COR-L47 (cell line): Measurements from ENCODE around the gene COA3.
"Not testable (repeated sequence)": the region's sequence is repeated elsewhere in the genome, so short reads cannot be mapped to it uniquely, and the experiment has no call there.

Source experiments
- DNase-seq: peaks from one replicate; lab custom pipeline; 2025; lab: John Stamatoyannopoulos, UW

The COA3 gene

GRCh38 chr17:42781639-42782165, 16.8 kb downstream of the COA3 start:
- no peak for DNase-seq

DNA sequence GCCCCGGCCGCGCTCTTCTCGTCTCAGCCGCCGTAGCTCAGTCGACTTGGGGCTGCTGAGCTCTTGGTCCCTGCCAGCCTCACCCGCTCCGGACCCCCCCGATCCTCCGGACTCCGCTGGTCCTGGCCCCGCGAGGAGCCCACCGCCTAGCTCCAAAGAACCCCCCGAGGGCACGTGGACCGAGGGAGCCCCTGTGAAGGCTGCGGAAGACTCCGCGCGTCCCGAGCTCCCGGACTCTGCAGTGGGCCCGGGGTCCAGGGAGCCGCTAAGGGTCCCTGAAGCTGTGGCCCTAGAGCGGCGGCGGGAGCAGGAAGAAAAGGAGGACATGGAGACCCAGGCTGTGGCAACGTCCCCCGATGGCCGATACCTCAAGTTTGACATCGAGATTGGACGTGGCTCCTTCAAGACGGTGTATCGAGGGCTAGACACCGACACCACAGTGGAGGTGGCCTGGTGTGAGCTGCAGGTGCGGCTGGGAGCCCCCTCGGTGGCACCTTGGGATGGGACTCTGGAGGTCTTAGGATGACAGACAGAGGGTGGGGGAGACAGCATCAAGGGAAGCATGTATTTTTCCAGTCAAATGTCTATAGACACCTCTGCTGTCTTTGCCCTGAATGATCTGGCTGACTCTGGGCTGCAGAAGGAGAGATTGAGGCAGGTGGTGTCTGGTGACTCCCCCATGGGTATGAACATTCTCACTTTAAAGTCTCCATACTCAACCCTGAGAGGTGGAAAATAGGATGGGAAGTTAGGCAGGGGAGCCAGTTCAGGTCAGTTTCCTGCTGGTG, 17.5 kb downstream of the COA3 start:
- DNase-seq: no peak

DNA sequence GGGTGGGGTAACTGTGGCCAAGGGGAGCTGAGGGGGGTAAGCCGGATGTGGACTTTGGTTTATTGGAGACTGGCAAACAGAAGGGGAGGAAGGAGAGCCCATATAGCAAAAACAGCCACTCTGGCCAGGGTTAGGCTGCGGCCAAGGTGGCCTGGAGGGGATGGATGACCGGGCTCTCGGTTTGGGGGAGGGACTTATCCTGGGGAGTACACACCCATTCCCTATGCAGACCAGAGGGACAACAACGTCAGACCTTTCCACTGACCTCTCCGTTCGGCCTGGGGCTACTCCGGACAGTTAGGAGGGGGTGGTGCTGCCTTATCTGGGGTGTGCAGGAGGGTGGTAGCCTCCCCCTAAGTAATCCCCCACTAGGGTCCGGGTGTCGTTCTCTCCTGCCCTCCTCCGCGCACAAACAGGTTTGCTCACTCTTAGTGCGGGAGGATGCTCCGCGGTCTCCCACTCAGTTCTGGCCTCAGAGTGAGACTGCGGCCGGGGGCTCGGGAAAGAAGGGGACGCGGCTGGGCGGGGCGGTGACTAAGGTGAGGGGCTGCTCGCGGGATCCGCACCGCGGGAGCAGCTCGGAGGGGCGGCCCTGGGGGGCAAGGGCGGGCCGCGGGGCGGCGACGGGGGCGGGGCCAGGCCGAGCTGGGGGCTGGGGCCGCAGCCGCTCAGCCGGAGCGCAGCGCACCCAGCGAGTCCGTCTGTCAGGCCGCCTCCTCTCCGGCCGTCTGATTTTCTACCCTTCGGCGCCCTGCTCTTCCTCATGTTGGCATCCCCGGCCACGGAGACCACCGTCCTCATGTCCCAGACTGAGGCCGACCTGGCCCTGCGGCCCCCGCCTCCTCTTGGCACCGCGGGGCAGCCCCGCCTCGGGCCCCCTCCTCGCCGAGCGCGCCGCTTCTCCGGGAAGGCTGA, 18.3 kb downstream of the COA3 start, which contains the start of gene WNK4:
WNK4 (plus strand) TSS at position 675 of the 915 bp plus-strand sequence; CDS start at position 764, 89 bp downstream.
- DNase-seq: no peak

DNA sequence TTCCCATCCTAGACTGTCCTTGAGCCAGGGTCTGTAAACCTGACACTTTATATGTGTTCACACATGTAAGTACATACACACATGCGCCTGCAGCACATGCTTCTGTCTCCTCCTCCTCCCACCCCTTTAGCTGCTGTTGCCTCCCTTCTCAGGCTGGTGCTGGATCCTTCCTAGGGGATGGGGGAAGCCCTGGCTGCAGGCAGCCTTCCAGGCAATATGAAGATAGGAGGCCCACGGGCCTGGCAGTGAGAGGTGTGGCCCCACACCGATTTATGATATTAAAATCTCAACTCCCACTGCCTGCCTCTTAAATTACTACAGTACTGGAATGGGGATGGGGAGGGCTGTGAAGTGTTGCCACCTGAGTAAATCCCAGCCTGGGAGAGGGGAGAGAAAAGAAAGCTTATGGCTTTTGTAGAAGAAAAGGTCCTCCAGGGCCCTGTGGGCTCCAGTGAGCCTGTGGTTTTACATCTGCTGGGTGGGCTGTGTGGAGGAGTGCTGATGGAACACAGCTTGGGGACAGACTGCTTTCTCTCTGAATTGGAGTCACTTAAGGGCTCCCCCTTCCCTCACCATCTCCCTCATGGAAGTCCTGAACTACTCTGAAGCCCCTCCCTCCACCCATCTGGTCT, 19.1 kb downstream of the COA3 start:
- DNase-seq: no peak

- DNase-seq: no peak
Observed at GRCh38 chr17:42778570-42778969, 19.9 kb downstream of the COA3 start.

DNA sequence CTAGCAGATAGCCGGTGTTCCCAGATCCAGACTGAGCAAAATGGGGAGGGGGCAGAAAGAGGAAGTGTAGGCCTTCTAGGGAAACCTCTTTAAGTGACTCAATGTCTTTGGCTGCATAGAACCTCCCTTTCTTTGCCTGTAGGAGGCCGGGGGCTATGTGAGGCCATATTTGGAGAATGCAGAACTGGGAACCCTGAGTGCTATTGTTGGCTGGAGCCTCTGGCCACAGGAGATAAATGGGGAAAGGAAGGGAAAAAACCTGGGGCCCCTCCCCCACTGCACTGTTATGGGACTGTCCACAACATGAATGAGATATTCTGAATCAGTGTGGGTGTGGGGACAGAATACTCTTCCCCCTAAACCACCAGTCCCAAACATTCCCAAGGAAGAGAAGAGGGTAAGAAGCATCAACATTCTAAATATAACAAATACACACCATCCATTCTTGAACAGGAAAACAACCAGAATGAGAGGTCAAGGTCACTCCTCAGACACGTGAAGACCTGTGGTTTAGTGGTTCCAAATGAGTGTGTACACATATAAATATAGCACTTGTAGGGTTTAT, 22.9 kb downstream of the COA3 start:
- no peak for DNase-seq

DNA sequence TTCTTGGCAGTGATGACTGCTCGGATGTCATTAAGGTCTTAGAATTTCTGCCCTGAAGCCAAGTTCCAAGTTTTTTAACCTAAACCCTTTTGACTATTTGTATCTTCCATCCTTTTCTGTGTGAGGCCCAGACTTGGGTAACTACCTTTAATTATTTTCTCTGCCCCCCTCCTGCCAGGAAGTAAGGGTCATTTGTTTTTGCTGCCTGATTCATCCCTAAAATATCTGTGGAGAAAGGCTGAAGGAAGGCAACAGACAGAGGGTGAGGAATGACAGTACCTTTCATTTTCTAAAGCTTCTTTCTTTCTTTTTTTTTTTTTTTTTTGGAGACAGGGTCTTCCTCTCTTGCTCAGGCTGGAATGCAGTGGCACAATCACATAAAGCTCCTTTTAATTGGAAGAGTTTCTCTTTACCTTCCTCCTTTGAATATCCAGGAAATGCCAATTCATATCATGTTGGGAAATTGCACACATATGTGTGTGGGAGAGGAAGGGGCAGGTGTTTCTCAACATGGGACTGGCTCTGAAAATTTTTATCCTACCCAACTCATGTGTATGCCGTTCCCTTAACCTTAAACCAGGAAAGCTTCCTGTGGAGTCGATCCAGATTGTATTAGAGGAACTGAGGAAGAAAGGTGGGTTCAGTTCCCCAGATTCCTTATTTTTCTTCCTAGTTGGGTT, 24.3 kb downstream of the COA3 start:
- DNase-seq: no peak

DNA sequence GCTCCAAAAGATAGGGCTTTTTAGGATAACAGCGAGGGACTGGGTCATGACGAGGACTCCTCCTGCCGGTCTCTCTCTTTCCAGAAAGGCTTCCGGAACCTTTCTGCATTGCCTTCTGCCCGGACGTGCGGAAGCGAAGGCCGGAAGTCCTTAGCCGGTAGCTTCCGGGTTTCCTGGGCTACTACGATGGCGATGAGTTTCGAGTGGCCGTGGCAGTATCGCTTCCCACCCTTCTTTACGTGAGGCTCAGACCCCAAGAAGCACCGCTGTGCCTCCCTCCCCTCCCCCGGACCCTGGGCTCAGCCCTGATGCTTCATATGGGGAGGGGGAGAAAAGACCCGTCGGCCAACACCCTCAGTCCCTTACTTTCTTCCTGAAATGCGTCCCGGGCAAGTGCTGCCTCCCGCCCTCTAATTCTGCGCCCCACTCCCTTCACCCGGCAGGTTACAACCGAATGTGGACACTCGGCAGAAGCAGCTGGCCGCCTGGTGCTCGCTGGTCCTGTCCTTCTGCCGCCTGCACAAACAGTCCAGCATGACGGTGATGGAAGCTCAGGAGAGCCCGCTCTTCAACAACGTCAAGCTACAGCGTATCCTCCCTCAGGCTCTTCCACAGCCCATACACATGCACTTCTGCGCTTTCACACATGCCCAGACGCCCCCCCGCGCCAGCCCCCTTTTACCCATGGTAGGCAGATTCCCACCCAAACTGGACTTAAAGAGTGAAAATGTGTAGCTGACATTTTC, 25.0 kb downstream of the COA3 start, which contains the start of gene VPS25:
VPS25 (plus strand) TSS at position 160 of the 746 bp plus-strand sequence; CDS start at position 187, 27 bp downstream.
- DNase-seq: peak; percentile 76

DNA sequence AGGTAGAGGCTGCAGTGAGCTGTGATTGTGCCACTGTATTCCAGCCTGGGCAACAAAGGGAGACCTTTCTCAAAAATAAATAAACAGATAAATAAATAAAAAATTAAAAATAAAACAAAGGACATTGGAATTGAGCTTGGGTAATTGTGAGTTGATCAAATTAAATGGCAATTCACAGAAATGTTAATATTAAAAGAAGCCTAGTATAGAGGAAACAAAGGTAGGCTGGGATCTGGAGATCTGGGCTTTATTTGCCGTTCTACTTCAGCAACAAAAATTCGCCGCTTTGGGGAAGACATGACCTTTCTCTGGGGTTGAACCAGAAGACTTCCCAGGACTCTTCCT, 25.6 kb downstream of the COA3 start:
- DNase-seq: no peak

GRCh38 chr17:42769964-42770363, 28.5 kb downstream of the COA3 start:
- DNase-seq: not testable (repeated sequence)

DNA sequence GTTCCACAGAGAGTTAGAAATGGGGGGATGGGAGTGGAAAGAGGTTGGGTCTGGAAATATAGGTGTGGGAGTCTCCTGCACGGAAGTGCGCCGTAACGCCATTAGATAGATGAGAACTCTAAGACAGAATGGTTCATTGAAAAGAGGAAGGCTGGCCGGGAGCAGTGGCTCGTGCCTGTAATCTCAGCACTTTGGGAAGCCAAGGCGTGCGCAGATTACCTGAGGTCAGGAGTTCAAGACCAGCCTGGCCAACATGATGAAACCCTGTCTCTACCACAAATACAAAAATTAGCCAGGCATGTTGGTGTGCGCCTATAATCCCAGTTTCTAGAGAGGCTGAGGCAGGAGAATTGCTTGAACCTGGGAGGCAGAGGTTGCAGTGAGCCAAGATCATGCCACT, 30.5 kb downstream of the COA3 start:
- DNase-seq: not testable (repeated sequence)

- DNase-seq: no peak
Observed at GRCh38 chr17:42767512-42767911, 31.0 kb downstream of the COA3 start.

DNA sequence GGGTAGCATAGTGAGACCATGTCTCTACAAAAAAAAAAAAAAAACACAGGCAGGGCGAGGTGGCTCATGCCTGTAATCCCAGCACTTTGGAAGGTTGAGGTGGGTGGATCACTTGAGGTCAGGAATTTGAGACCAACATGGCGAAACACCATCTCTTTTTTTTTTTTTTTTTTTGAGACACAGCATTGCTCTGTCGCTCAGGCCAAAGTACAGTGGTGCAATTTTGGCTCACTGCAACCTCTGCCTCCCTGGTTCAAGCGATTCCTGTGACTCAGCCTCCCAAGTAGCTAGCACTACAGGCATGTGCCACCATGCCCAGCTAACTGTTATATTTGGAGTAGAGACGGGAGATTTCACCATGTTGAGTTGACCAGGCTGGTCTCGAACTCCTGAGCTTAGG, 32.4 kb downstream of the COA3 start:
- DNase-seq: no peak

GRCh38 chr17:42761638-42762037, 36.9 kb downstream of the COA3 start:
- no peak for DNase-seq

DNA sequence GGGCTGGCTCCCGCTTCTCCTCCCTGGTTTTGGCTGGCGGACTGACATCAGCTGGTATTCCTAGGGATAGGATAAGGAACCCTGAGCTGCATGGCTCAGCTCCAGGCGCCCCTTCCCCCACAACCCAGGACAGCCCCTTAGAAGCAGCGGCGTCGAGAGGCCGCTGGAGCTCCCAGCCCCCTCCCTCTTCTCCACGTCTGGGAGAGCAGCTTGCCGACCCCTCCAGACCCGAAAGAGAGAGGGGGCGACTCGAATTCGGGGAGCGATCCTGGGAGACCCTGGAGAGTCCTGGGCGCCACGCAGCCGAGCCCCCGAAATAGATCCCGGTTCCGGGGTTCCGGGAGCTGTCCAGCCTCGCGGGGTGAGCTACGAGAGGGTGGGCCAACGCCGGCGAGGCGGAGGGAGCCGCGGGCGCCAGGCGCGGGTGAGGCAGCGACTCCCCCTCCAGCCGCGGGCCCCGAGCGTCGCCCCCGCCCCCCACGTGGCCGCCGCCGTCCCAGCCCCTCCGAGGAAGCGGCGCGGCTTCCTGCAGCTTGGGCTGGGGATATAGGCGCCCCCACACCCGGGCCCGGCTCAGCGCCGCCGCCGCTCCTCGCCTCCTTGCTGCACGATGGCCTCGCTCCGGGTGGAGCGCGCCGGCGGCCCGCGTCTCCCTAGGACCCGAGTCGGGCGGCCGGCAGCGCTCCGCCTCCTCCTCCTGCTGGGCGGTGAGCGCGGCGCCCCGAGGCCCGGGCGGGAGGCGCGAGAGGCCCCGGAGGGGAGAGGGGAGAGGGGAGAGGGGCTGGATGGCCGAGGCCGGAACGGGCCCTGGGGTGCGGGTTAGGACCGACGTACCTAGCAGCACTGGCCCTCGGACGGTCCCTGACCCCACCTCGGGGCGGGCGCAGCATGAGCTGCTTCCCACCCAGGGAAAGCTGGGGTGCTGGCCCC, 37.6 kb downstream of the COA3 start, which contains the start of gene RAMP2:
RAMP2 (plus strand) TSS at position 576 of the 930 bp plus-strand sequence; CDS start at position 611, 35 bp downstream.
- DNase-seq: peak; percentile 34

- no peak for DNase-seq
Observed at GRCh38 chr17:42759982-42760651, 38.4 kb downstream of the COA3 start.

GRCh38 chr17:42754782-42755181, 43.7 kb downstream of the COA3 start:
- DNase-seq: no peak

DNA sequence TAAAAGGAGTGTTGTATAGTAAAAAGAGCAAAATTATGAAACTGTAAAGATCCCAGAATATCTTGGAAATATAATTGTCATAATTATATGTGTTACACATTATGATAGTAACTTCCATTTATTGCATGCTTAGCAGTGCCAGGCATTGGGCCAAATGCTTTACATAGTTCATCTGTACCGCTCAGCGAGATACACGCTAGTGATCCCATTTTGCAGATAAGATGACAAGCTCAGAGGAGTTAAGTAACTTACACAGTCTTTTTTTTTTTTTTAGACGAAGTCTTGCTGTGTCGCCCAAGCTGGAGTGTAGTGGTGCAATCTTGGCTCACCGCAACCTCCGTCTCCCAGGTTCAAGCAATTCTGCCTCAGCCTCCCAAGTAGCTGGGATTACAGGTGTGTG, 46.9 kb downstream of the COA3 start:
- no peak for DNase-seq
